Upper lobe of left lung (tissue), 4 donors: Measurements from ENCODE around the gene POLR1H.

Experiments used
- CTCF ChIP-seq, 6 experiments: fragments of 450-650 bp in 4 of 6; fragments of 200-600 bp in 2 of 6; sonication (generic) in 2 of 6; IDR thresholded peaks; one replicate each; pipeline ENCODE4 v1.5.1; 2016 to 2019; ENCODE audit warnings: antibody characterized with exemption in 6 of 6
- POLR2A ChIP-seq, 4 donors: fragments of 450-650 bp; IDR thresholded peaks; one replicate each; pipeline ENCODE4 v1.5.1; 2016 to 2017; ENCODE audit warnings: antibody characterized with exemption in 4 of 4, mild to moderate bottlenecking in 2 of 4

- TF ChIP-seq CTCF (IDR thresholded peaks at IDR 0.05) (no peak), POLR2A (IDR thresholded peaks at IDR 0.05) (no peak)
Observed at GRCh38 chr6:30104661-30105060, 43.6 kb downstream of the POLR1H start.
